OCI-LY3 (cell line): Measurements from ENCODE around the gene GLT1D1.

Experiments used
- H2AFZ ChIP-seq: fragments of 200-600, 300-600 bp; shearing (Covaris generic); 2 replicates; pipeline ENCODE4 v1.6.0; 2014; ENCODE audit warnings: antibody characterized with exemption, low read depth, low read length
- H3K27ac ChIP-seq: fragments of 200-600, 300-600 bp; sonication (generic); 2 replicates; pipeline ENCODE4 v1.5.1; 2014; ENCODE audit warnings: mild to moderate bottlenecking, low read length, moderate library complexity, mixed read lengths
- H3K27me3 ChIP-seq: fragments of 200-600, 300-600 bp; sonication (generic); 2 replicates; pipeline ENCODE4 v1.6.1; 2014; ENCODE audit warnings: low read depth, low read length, mixed read lengths
- H3K36me3 ChIP-seq: fragments of 200-600, 300-600 bp; sonication (generic); replicated peaks from 2 replicates; pipeline ENCODE3; 2014; ENCODE audit warnings: low read depth, low read length, mixed read lengths
- H3K4me1 ChIP-seq: fragments of 300-600, 200-600 bp; sonication (generic); 2 replicates; pipeline ENCODE4 v1.6.1; 2014; ENCODE audit warnings: low read length, mixed read lengths
- H3K4me2 ChIP-seq: fragments of 200-600, 300-600 bp; sonication (generic); 2 replicates; pipeline ENCODE4 v1.6.1; 2014; ENCODE audit warnings: low read length, mixed read lengths
- H3K4me3 ChIP-seq: fragments of 300-600, 200-600 bp; sonication (generic); 2 replicates; pipeline ENCODE4 v1.5.1; 2014; ENCODE audit warnings: antibody characterized with exemption, mild to moderate bottlenecking, low read length, moderate library complexity
- H3K79me2 ChIP-seq: fragments of 300-600, 200-600 bp; shearing (Covaris generic); 2 replicates; pipeline ENCODE4 v1.6.1; 2014; ENCODE audit warnings: mild to moderate bottlenecking, low read length, mixed read lengths
- H3K9ac ChIP-seq: fragments of 300-600, 200-600 bp; shearing (Covaris generic); 2 replicates; pipeline ENCODE4 v1.6.0; 2014; ENCODE audit warnings: mild to moderate bottlenecking, low read length, moderate library complexity
- H3K9me3 ChIP-seq: fragments of 200-600, 300-600 bp; shearing (Covaris generic); 2 replicates; pipeline ENCODE4 v1.6.1; 2014; ENCODE audit warnings: low read length, mixed read lengths; ENCODE audit not compliant: insufficient read depth
- H4K20me1 ChIP-seq: fragments of 200-600, 300-600 bp; sonication (generic); 2 replicates; pipeline ENCODE4 v1.6.1; 2016; ENCODE audit warnings: low read length, mixed read lengths; ENCODE audit not compliant: insufficient read depth
- EZH2phosphoT487 ChIP-seq: fragments of 200-600 bp; shearing (Covaris generic); IDR thresholded peaks from 2 replicates; pipeline ENCODE4 v1.6.1; 2018; ENCODE audit warnings: antibody characterized with exemption, mixed run types, low read depth
- TF ChIP-seq, protein P1 (sequence below): fragments of 200-600, 300-600 bp; sonication (generic); IDR thresholded peaks from 2 replicates; pipeline ENCODE4 v1.5.1; 2014; ENCODE audit warnings: antibody characterized with exemption, low read length, low read depth

GLT1D1 gene

DNA sequence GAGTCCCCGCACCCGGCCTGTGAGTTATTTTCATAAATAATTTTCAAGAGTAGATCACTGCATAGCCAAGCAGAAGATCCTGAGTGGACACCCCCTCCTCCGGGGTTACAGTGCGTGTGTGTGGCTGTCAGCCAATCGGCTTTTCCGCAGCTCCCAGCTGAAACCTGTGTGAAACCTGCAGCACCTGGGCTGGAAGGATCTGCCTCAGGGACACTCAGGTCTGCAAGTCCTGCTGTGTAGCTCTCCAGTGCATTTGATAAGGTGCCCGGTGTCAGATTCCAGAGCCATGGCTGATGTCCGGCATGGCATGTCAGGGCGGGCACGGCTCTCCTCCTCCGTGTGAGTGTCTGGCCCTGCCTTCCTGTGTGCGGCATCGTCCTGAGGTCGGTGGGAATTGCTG, 124.8 kb downstream of the GLT1D1 start:
- no peak for TF ChIP-seq EZH2phosphoT487
- TF ChIP-seq, protein P1, sequence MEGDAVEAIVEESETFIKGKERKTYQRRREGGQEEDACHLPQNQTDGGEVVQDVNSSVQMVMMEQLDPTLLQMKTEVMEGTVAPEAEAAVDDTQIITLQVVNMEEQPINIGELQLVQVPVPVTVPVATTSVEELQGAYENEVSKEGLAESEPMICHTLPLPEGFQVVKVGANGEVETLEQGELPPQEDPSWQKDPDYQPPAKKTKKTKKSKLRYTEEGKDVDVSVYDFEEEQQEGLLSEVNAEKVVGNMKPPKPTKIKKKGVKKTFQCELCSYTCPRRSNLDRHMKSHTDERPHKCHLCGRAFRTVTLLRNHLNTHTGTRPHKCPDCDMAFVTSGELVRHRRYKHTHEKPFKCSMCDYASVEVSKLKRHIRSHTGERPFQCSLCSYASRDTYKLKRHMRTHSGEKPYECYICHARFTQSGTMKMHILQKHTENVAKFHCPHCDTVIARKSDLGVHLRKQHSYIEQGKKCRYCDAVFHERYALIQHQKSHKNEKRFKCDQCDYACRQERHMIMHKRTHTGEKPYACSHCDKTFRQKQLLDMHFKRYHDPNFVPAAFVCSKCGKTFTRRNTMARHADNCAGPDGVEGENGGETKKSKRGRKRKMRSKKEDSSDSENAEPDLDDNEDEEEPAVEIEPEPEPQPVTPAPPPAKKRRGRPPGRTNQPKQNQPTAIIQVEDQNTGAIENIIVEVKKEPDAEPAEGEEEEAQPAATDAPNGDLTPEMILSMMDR = no peak
- H3K27me3 ChIP-seq = peaks cover 11% of the 10 kb centered on the region; the same call in 1 of the 2 replicates
- H4K20me1 ChIP-seq = no peaks in the 10 kb centered on the region
- H3K27ac ChIP-seq = no peak overlapping the region
- H2AFZ ChIP-seq = no peak overlapping the region
- H3K4me2 ChIP-seq = no peak overlapping the region
- H3K4me1 ChIP-seq = no peaks in the 10 kb centered on the region
- H3K4me3 ChIP-seq = no peak overlapping the region
- no peaks in the 10 kb centered on the region for H3K9me3 ChIP-seq
- no peak overlapping the region for H3K9ac ChIP-seq
- no peaks in the 10 kb centered on the region for H3K79me2 ChIP-seq
- H3K36me3 ChIP-seq = no peaks in the 10 kb centered on the region

DNA sequence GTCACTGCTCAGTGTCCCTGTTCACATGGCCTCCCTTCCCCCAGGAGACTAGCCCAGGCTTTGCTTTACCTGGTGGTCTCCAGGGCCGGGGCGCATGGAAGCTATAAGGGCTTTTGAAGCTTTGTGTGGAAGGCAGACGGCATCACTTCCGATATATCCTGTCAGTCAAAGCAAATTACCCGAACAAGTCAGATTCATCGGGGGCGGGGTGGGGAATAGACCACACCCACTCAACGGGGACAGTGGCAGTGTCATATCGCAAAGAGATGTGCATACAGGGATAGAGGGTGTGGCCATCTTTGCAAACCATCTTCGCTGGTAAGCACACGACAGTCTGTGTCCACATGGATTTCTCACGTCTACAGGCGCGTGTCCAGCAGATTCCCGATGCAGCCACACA, 127.3 kb downstream of the GLT1D1 start:
- Histone ChIP-seq H3K9ac (no peak overlapping the region), H3K4me1 (no peaks in the 10 kb centered on the region), H3K9me3 (no peaks in the 10 kb centered on the region), H3K36me3 (no peaks in the 10 kb centered on the region), H4K20me1 (no peaks in the 10 kb centered on the region), H3K4me2 (no peak overlapping the region), H3K4me3 (no peak overlapping the region), H3K27ac (no peak overlapping the region), H3K27me3 (peaks cover 4% of the 10 kb centered on the region; the same call in 1 of the 2 replicates), H2AFZ (no peak overlapping the region), H3K79me2 (no peaks in the 10 kb centered on the region)
- TF ChIP-seq EZH2phosphoT487 = no peak
- TF ChIP-seq, protein P1 = no peak

GRCh38 chr12:128981971-128982533, 128.8 kb downstream of the GLT1D1 start:
- Histone ChIP-seq H3K27ac (no peak overlapping the region), H3K79me2 (no peaks in the 10 kb centered on the region), H3K27me3 (peaks cover 4% of the 10 kb centered on the region; the same call in 1 of the 2 replicates), H3K4me1 (no peaks in the 10 kb centered on the region), H3K9ac (no peak overlapping the region), H3K36me3 (no peaks in the 10 kb centered on the region), H3K4me3 (no peak overlapping the region), H3K4me2 (no peak overlapping the region), H3K9me3 (no peaks in the 10 kb centered on the region), H4K20me1 (no peaks in the 10 kb centered on the region), H2AFZ (no peak overlapping the region)
- TF ChIP-seq, protein P1 = no peak
- TF ChIP-seq EZH2phosphoT487 = no peak

- Histone ChIP-seq H3K4me3 (no peak overlapping the region), H3K27me3 (peaks cover 4% of the 10 kb centered on the region; the same call in 1 of the 2 replicates), H3K9ac (no peak overlapping the region), H2AFZ (no peak overlapping the region), H4K20me1 (no peaks in the 10 kb centered on the region), H3K4me1 (no peaks in the 10 kb centered on the region), H3K27ac (no peak overlapping the region), H3K36me3 (no peaks in the 10 kb centered on the region), H3K79me2 (no peaks in the 10 kb centered on the region), H3K9me3 (no peaks in the 10 kb centered on the region), H3K4me2 (no peak overlapping the region)
- TF ChIP-seq EZH2phosphoT487 = no peak
- TF ChIP-seq, protein P1 = no peak
Measured at GRCh38 chr12:128982933-128983332, 129.7 kb downstream of the GLT1D1 start.
